Kidney (tissue), 14 donors: ENCODE measurements around the gene PARG. TPM values are rescaled to one million over a fixed set of nuclear protein-coding genes. Genes with fewer than 3 reads are reported as not detected.

ENCODE experiments used
- DNase-seq, 5 donors: peaks; one replicate each; pipeline ENCODE4 v3.0.0-alpha.2; 2013 to 2020
- FAIRE-seq: peaks from 2 replicates; lab custom pipeline; 2012; peaks lifted over from hg19 to GRCh38; lab: Jason Lieb, UNC
- H3K27ac ChIP-seq, 2 donors: one replicate each; pipeline ENCODE4 v1.7.0; 2013; ENCODE audit warnings: low read depth in 2 of 2, low read length in 2 of 2, inconsistent platforms in 1 of 2
- H3K27me3 ChIP-seq: one replicate; pipeline ENCODE4 v1.7.1; 2013; ENCODE audit warnings: low read length, inconsistent platforms; ENCODE audit not compliant: control insufficient read depth, insufficient read depth
- H3K36me3 ChIP-seq, 3 donors: one replicate each; pipeline versions ENCODE4 v1.7.0 to v1.7.1; 2013; ENCODE audit warnings: low read length in 3 of 3, control low read depth in 1 of 3, inconsistent platforms in 1 of 3; ENCODE audit not compliant: insufficient read depth in 3 of 3, control insufficient read depth in 2 of 3
- H3K4me1 ChIP-seq, 3 donors: one replicate each; pipeline versions ENCODE4 v1.7.0 to v1.7.1; 2013; ENCODE audit warnings: low read length in 3 of 3, inconsistent platforms in 1 of 3, low read depth in 1 of 3; ENCODE audit not compliant: control insufficient read depth in 2 of 3, insufficient read depth in 2 of 3
- H3K4me3 ChIP-seq, 3 donors: one replicate each; pipeline versions ENCODE4 v1.7.0 to v1.8.1; 2013; ENCODE audit warnings: low read length in 3 of 3, control low read depth in 1 of 3, inconsistent platforms in 1 of 3
- H3K9ac ChIP-seq, 3 donors: one replicate each; pipeline versions ENCODE4 v1.7.0 to v1.7.1; 2013; ENCODE audit warnings: low read length in 3 of 3, control low read depth in 1 of 3, inconsistent platforms in 1 of 3
- H3K9me3 ChIP-seq, 3 donors: one replicate each; pipeline versions ENCODE4 v1.7.0 to v1.7.1; 2013; ENCODE audit warnings: low read length in 3 of 3, control low read depth in 1 of 3, inconsistent platforms in 1 of 3; ENCODE audit not compliant: control insufficient read depth in 2 of 3, insufficient read depth in 1 of 3
- intact Hi-C: fragments of 100-400 bp; cut with DNase I; formaldehyde crosslinking; loops from one replicate; pipeline ENCODE4 v1.11.1; 2022
- polyA plus RNA-seq: library from polyadenylated mRNA; stranded (reverse); fragments of 350-450 nt; fragmentation: Illumina TruSeq; extraction: RNeasy Lipid Tissue Mini Kit (QIAGEN cat#74804); gene quantifications from one replicate; pipeline ENCODE4 v1.2.3, GENCODE V29; 2014; ENCODE audit warnings: low read depth, low replicate concordance; ENCODE audit not compliant: insufficient read depth
- total RNA-seq: library from RNA; stranded (reverse); fragmentation: NEBNext Ultra II Directional; extraction: Animal tissue kit (Norgen Biotek cat#: 25700); gene quantifications from one replicate; pipeline ENCODE4 v1.2.1, GENCODE V29; 2021
- TF ChIP-seq, protein P1 (sequence below): IDR thresholded peaks from 3 replicates; pipeline ENCODE4 v1.5.1; 2012; ENCODE audit warnings: mild to moderate bottlenecking, moderate library complexity, borderline replicate concordance; ENCODE audit not compliant: insufficient read depth; ENCODE audit errors: extremely low read depth
- donor health status: control.
- donor health status: control.
- donor health status: control.
- donor health status: control.
- donor health status: control.
- donor health status: DM: yes; HTN: yes; CAD: no.
- donor health status: Normal renal cell carcinoma (clear cell type).

The PARG gene
- total and polyA plus RNA-seq, 2 donors from 2014 or later, result 7.8 to 30.3 TPM

DNA sequence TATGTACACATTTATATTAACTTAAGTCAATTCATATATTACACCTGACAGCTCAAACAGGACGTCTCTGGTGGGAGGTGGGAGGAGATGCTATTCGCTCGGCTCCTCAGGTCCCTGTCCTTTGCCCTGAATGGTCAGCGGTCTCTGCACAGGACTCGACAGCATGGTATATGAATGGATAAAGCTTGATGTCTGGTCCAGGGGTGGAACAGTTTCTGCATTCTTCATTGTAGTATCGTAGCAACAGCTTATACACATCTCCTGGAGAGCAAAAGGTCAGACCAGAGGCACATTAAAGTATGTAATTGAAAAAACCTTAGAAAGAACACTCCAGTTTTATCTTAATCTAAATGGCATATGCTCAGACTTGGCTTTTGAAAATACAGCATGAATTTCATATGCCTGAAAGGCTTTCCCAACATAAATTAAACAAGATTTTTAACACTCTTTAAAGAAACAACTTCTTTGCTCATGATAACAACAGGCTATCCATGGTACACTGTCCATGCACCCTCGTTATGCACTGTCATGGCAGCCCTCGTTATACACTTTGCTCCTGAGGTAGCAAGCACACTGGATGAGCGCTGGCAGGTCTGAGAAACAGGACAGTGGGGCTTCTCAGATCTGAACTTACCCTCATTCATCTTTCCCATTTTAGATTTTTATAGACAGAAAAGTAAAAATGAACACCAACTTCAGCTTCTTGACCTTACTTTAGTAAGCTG, 122.4 kb downstream of the PARG start:
- TF ChIP-seq, protein P1, sequence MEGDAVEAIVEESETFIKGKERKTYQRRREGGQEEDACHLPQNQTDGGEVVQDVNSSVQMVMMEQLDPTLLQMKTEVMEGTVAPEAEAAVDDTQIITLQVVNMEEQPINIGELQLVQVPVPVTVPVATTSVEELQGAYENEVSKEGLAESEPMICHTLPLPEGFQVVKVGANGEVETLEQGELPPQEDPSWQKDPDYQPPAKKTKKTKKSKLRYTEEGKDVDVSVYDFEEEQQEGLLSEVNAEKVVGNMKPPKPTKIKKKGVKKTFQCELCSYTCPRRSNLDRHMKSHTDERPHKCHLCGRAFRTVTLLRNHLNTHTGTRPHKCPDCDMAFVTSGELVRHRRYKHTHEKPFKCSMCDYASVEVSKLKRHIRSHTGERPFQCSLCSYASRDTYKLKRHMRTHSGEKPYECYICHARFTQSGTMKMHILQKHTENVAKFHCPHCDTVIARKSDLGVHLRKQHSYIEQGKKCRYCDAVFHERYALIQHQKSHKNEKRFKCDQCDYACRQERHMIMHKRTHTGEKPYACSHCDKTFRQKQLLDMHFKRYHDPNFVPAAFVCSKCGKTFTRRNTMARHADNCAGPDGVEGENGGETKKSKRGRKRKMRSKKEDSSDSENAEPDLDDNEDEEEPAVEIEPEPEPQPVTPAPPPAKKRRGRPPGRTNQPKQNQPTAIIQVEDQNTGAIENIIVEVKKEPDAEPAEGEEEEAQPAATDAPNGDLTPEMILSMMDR, result no peak
- intact Hi-C loops, result no loop called here
- Histone ChIP-seq H3K27me3 (no peaks in the 10 kb centered on the region), H3K36me3 (peaks cover 3 to 23% (median 13%) of the 10 kb centered on the region in 3 donors), H3K4me3 (no peak overlapping the region), H3K9ac (no peak overlapping the region), H3K27ac (no peak overlapping the region), H3K9me3 (no peaks in the 10 kb centered on the region), H3K4me1 (no peaks in the 10 kb centered on the region)
- DNase-seq, result no peak
- no peak for FAIRE-seq

DNA sequence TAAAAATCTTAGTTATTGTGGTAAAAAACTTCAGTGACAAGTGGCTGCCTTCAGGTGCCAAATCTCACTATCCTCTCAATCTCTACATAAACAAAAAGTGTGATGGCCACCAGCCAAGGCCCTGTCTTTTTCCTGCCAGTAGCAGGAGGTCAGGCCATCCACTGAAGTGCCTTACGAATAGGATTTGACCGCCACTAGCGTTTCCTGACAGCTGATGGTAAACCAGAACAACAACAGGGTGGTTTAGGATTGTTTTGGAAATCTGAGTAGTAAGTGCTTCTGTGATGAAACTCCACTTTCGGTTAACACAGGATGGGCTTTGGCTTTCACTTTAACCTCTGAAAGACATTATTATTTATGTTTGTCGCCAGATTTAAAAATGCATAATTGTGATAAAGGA, 124.0 kb downstream of the PARG start:
- TF ChIP-seq, protein P1, result no peak
- Histone ChIP-seq H3K4me1 (no peaks in the 10 kb centered on the region), H3K9me3 (no peaks in the 10 kb centered on the region), H3K27ac (no peak overlapping the region), H3K4me3 (no peak overlapping the region), H3K9ac (no peak overlapping the region), H3K36me3 (peaks cover 3 to 23% (median 13%) of the 10 kb centered on the region in 3 donors), H3K27me3 (no peaks in the 10 kb centered on the region)
- DNase-seq (peak in 1 of 5 donors; percentile 18), FAIRE-seq (no peak)
- intact Hi-C loops, result no loop called here

DNA sequence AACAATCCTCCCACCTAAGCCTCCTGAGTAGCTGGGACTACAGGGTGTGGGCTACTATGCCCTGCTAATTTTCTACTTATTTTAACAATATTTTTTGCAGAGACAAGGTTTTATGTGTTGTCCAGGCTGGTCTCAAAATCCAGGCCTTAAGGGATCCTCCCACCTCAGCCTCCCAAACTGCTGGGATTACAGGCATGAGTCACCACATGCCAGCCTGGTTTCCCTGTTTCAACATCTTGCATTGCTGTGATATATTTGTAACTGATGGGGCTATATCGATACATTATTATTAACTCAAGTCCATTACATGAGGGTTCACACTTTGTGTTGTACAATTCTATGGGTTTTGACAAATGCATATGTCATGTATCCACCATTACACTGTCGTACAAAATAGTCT, 137.8 kb downstream of the PARG start:
- no peak overlapping the region for H3K4me3 ChIP-seq
- no peak for DNase-seq
- no peak for FAIRE-seq
- H3K27ac ChIP-seq, result no peak overlapping the region
- no peaks in the 10 kb centered on the region for H3K9me3 ChIP-seq
- H3K4me1 ChIP-seq, result no peaks in the 10 kb centered on the region
- H3K9ac ChIP-seq, result no peak overlapping the region
- intact Hi-C loops, result no loop called here
- TF ChIP-seq, protein P1, result no peak
- H3K36me3 ChIP-seq, result no peaks in the 10 kb centered on the region
- no peaks in the 10 kb centered on the region for H3K27me3 ChIP-seq
